C4-2B (cell line): ENCODE results near the gene HEYL.

Source experiments
- CTCF ChIP-seq: fragments of 450-650 bp; conservative IDR thresholded peaks from 2 replicates; pipeline ENCODE4 v1.5.1; 2017; ENCODE audit warnings: mild to moderate bottlenecking
- ZFX ChIP-seq: fragments of 450-650 bp; IDR thresholded peaks from 2 replicates; pipeline ENCODE4 v1.6.1; 2017

DNA sequence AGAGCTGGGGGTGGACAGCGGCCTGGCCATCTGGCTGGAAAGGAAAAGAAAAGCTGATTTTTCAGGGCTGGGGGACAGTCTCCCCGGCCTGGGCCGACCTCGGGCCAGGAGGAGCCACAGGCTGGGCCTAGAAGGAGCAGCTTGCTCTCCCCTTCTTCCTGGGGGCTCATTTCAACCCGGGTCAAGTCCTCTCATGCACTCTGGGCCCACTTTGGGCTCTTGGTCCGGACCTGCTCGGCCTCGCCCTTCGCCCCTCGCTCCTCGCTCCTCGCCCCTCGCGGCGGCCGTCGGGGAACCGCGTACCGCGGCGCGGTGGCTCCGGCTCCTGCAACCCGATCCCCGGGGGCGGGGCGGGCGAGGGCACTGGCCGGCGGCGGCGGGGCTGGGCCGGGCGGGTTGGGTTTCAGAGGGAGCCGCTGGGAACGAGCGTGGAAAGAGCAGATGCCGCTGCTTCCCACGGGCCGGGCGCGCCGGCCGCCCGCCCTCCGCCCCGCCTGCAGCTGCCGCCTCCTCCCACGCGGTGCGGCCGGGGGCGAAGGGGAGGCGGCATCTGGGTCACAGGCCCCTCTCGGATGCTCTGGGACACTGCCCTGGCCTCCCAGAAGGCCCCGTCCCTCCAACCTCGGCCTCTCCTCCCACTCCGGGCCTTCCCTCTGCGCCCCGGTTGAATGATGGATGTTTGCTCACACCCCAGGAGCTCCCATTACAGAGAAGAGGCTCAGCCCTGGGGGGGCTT lies 6.6 kb downstream of the HEYL start:
- TF ChIP-seq CTCF = no peak
- TF ChIP-seq ZFX = no peak
